ENCODE data around the gene KCTD2.

DNA sequence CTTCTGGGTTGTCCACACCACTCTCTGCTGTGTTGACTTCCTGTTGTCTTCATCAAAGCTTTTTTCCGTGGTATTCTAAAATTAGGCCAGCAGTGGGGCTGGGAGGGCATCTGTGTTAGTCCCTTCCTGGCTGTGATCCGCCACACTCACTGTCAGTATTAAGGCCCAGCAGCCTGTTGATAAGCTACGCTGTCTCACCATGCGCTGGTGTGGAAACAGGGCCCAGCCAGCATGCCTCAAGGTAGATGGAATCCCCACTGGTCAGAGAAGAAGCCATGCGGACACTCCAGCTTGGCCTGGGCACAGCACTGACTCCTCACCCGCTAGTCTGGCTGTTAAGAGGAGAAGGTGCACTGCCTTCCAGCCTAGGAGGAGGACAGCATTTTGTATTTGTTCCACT lies 48.2 kb upstream of the KCTD2 start:
- TF ChIP-seq, protein P1, sequence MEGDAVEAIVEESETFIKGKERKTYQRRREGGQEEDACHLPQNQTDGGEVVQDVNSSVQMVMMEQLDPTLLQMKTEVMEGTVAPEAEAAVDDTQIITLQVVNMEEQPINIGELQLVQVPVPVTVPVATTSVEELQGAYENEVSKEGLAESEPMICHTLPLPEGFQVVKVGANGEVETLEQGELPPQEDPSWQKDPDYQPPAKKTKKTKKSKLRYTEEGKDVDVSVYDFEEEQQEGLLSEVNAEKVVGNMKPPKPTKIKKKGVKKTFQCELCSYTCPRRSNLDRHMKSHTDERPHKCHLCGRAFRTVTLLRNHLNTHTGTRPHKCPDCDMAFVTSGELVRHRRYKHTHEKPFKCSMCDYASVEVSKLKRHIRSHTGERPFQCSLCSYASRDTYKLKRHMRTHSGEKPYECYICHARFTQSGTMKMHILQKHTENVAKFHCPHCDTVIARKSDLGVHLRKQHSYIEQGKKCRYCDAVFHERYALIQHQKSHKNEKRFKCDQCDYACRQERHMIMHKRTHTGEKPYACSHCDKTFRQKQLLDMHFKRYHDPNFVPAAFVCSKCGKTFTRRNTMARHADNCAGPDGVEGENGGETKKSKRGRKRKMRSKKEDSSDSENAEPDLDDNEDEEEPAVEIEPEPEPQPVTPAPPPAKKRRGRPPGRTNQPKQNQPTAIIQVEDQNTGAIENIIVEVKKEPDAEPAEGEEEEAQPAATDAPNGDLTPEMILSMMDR (IDR thresholded peaks at IDR 0.05), result no peak
- TF ChIP-seq POLR2AphosphoS5 (IDR thresholded peaks at IDR 0.05), result no peak
